ENCODE results near the gene TIMM8B.
A peak's percentile ranks its signal among the peaks of the same experiment; 100 is the strongest.

Gene TIMM8B

GRCh38 chr11:112073941-112074811, 12.4 kb downstream of the TIMM8B start, which contains the start of the genes NKAPD1 and PIH1D2 (continued):
- TF ChIP-seq ZNF398 (tag by site-specific recombination; IDR thresholded peaks at IDR 0.05) (no peak), PATZ1 (tag by site-specific recombination; IDR thresholded peaks at IDR 0.05) (peak; percentile 71; the same call in 1 of the 2 replicates), KLF16 (tag by site-specific recombination; IDR thresholded peaks at IDR 0.05) (peak; percentile 65), ZNF211 (tag by site-specific recombination; IDR thresholded peaks at IDR 0.05; ENCODE audit: low read depth) (no peak), GLI4 (tag by site-specific recombination; IDR thresholded peaks at IDR 0.05) (0 out of 2 replicates have a peak, but pooled peaks have one; percentile 38), SCRT1 (tag by site-specific recombination; IDR thresholded peaks at IDR 0.05; ENCODE audit: borderline replicate concordance) (no peak), ZNF433 (tag by site-specific recombination; IDR thresholded peaks at IDR 0.05; ENCODE audit: low read depth) (no peak), ZNF416 (tag by site-specific recombination; IDR thresholded peaks at IDR 0.05) (no peak), IKZF3 (tag by site-specific recombination; IDR thresholded peaks at IDR 0.05) (peak; percentile 59), ZNF76 (tag by site-specific recombination; IDR thresholded peaks at IDR 0.05; ENCODE audit: borderline replicate concordance, low read depth) (peak; percentile 80), ZNF132 (tag by site-specific recombination; IDR thresholded peaks at IDR 0.05; ENCODE audit: borderline replicate concordance) (no peak), PRDM4 (tag by site-specific recombination; IDR thresholded peaks at IDR 0.05) (no peak), ZNF660 (tag by site-specific recombination; IDR thresholded peaks at IDR 0.05) (peak; percentile 97), ZNF140 (tag by site-specific recombination; IDR thresholded peaks at IDR 0.05) (no peak), ZNF174 (tag by site-specific recombination; IDR thresholded peaks at IDR 0.05) (no peak), ZFP3 (tag by site-specific recombination; IDR thresholded peaks at IDR 0.05; ENCODE audit: low read depth) (no peak), ZNF555 (tag by site-specific recombination; conservative IDR thresholded peaks at IDR 0.05) (no peak)

DNA sequence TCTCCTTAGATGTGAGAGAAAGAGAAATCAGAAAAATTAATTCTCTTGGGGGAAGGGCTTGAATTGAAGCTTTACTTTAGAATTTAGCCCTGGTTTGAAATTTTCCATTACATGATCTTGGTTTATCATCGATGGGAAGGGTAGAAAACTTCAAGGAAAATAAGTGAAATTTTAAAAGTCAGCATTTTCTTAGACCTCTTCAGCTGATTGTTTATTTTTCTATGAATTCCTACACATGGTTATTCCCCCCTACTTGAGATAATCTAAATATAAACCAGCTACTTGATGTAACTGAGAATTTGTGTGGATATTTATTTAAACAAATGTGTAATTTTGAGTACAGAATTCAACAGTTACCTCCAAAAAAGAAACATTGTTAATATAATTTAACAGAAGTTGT, 23.6 kb downstream of the TIMM8B start:
- Histone ChIP-seq H3K36me3 (ENCODE audit: control insufficient read depth in 2 of 2, insufficient read depth in 1 of 2, low read length in 2 of 2) (peaks cover 8 to 55% of the 10 kb centered on the region in 2 experiments), H3K27ac (ENCODE audit: extremely low read depth, low read depth, low read length) (no peak overlapping the region), H3K4me1 (ENCODE audit: control insufficient read depth, insufficient read depth, low read length) (no peaks in the 10 kb centered on the region), H3K9me3 (ENCODE audit: control insufficient read depth, insufficient read depth, low read depth, low read length) (no peaks in the 10 kb centered on the region), H3K4me3 (ENCODE audit: low read depth, low read length) (no peak overlapping the region)
- CTCF ChIA-PET: interaction anchor here (0.6 kb wide), 1 partner anchor 216 kb away, joined by 4 read pairs; no protein-coding TSS in a partner anchor
- POLR2A ChIA-PET: no interaction called here
- no peak for TF ChIP-seq ZNF843 (tag by site-specific recombination; IDR thresholded peaks at IDR 0.05)
- no peak for TF ChIP-seq ZNF174 (tag by site-specific recombination; IDR thresholded peaks at IDR 0.05)
- TF ChIP-seq ZNF433 (tag by site-specific recombination; IDR thresholded peaks at IDR 0.05; ENCODE audit: low read depth): no peak
- no peak for TF ChIP-seq ZNF423 (tag by site-specific recombination; IDR thresholded peaks at IDR 0.05)
- TF ChIP-seq SALL2 (tag by site-specific recombination; IDR thresholded peaks at IDR 0.05; ENCODE audit: borderline replicate concordance): no peak
- TF ChIP-seq, protein P1, sequence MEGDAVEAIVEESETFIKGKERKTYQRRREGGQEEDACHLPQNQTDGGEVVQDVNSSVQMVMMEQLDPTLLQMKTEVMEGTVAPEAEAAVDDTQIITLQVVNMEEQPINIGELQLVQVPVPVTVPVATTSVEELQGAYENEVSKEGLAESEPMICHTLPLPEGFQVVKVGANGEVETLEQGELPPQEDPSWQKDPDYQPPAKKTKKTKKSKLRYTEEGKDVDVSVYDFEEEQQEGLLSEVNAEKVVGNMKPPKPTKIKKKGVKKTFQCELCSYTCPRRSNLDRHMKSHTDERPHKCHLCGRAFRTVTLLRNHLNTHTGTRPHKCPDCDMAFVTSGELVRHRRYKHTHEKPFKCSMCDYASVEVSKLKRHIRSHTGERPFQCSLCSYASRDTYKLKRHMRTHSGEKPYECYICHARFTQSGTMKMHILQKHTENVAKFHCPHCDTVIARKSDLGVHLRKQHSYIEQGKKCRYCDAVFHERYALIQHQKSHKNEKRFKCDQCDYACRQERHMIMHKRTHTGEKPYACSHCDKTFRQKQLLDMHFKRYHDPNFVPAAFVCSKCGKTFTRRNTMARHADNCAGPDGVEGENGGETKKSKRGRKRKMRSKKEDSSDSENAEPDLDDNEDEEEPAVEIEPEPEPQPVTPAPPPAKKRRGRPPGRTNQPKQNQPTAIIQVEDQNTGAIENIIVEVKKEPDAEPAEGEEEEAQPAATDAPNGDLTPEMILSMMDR (tag by site-specific recombination; IDR thresholded peaks at IDR 0.05): no peak
- no peak for TF ChIP-seq ZNF354C (tag by site-specific recombination; IDR thresholded peaks at IDR 0.05; ENCODE audit: borderline replicate concordance, low read depth)
- TF ChIP-seq, protein P2, sequence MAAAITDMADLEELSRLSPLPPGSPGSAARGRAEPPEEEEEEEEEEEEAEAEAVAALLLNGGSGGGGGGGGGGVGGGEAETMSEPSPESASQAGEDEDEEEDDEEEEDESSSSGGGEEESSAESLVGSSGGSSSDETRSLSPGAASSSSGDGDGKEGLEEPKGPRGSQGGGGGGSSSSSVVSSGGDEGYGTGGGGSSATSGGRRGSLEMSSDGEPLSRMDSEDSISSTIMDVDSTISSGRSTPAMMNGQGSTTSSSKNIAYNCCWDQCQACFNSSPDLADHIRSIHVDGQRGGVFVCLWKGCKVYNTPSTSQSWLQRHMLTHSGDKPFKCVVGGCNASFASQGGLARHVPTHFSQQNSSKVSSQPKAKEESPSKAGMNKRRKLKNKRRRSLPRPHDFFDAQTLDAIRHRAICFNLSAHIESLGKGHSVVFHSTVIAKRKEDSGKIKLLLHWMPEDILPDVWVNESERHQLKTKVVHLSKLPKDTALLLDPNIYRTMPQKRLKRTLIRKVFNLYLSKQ (tag by site-specific recombination; IDR thresholded peaks at IDR 0.05; ENCODE audit: borderline replicate concordance): no peak
- TF ChIP-seq ZNF670 (tag by site-specific recombination; IDR thresholded peaks at IDR 0.05; ENCODE audit: low read depth): no peak

All from HEK293 (cell line).